ENCODE measurements around the gene ONECUT3.
A peak's percentile ranks its signal among the peaks of the same experiment; 100 is the strongest.

The ONECUT3 gene

DNA sequence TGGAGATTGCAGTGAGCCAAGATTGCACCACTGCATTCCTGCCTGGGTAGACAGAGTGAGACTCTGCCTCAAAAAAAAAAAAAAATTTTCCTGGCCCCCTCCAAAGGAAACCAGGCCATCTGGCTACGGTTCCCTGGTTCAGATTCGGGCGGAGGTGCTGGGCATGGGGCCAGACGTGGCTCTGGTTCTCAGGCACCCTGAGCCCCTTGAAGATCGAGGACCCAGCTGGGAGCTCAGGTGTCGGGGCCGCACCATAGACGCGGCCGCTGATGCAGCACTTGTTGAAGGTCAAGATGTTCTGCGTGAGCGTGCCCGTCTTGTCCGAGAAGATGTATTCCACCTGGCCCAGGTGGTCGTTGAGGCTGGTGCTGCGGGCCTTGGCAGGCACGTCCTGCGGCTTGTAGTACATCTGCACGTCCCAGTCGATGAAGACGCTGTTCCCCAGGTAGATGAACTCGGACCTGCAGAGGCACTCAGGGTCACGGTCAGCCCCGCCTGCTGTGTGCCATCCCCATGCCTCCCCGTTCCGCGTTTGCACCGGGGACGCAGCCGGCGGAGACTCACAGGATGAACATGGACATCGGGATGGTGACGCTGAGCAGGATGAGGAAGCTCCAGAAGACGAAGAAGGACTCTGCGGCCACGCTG, 46.5 kb downstream of the ONECUT3 start:
- no peak for DNase-seq

DNA sequence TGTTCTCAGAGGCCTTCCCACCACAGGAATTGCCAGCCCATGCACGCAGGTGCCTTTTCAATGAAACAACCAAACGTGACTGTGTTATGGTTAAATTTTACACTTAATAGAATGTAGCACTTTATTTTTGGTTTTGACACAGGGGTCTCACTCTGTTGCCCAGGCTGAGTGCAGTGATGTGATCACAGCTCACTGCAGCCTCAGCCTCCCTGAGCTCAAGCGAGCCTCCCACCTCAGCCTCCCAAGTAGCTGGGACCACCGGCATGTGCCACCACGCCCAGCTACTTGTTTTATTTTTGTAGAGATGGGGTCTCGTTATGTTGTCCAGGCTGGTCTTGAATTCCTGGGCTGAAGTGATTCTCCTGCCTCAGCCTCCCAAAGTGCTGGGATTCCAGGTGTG, 51.6 kb downstream of the ONECUT3 start:
- DNase-seq, result no peak

DNA sequence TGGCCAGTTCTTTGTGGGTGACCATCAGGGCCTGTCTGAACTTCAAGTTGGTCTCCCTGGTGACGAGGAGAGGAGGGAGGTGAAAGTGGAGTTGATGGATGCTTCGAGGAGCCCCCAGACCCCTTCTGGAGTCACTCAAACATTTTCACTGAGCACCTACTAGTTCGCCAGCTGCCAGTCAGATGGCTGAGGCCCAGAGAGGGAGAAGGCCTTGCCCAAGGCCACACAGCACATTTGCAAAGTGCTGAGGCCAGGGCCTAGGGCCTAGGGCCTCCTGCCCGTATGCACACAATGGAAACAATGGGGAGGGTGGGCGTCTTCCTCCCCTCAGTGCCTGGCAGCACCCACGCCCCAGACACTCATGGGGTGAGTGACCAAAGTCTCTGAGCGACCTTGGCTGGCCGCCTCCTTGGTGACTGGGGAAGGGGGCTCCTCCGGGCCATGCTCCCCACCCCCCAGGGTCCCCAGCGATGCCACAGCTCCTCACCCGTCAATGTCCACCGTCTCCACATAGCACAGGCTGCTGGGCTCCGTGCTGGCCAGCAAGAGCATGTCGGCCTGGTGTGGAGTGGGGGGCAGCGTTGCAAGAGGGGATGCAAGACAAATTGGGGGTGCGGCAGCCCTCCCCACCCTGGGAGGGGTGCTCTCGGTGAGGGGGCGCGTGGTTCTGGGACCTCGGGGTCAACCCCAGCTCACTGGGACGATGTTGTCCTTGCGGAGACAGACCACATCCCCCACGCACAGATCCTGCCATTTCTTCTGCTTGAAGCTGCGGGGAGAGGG, 52.3 kb downstream of the ONECUT3 start:
- DNase-seq, result no peak

DNA sequence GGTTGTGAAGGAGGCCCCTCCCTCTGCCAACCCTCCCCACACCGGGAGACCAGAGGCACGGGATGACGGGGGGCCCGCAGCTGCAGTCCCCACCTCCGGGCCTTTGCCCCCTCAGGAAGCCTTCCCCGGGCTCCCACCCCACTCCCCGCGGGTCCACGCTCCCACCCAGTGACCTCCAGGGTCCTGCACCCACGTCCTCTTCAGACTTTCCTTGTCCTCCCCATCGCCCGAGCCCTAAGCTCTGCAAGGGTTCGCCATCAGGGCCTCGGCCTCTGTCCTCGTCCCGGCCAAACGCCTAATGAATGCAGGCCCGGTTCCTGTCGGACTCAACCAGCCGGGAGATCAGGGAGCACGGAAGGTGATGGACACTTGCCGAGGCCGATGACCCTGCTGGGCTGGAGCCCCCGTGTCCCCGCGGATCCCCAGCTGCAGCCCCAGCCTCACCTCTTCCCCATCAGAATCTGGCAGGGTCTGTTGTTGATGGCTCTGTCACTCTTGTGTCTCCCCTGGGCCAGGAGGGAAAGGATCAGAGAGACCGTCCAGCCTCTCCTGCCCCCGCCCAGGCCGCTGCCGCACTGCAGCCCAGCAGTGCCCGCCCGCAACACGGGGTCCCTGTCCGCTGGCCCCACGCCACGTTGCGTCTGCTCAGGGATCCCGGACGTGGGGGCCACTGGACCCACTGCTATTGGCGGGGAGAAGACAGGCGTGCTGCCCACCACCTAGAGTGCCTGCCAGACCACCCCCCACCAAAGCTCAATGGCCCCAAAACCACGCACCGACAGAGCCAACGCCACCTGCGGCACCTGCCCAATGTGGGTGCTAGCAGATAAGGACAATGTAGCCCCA, 53.1 kb downstream of the ONECUT3 start:
- no peak for DNase-seq

DNA sequence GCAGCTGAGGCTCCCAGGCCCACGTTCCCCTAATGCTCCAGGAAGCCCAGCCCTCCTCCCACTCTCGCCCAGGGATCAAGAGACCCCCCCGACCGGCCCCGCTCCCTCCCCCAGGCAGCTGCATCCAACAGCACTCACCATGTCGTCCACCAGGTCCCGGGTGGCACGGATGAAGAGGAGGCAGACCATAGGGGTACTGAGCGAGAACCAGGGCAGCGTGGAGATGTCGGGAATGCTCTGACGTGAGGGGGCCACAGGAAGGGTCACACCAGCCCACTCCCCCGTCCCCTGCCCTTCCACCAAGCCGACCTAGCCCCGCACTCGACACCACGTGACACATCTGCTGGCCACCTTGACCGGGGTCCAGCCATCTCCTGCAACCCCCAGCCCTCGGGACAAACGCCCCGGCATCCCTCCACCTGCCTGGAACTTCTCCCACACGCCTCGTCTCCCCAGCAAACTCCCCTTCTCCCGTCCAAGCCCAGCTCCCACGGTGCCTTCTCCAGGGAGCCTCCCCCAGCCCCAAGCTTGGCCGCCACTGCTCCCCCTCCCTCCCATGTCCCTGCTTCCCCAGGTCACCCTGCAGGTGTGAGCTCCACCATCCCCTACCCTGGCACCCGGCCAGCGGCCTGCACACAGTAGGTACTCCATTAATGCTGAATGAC, 53.9 kb downstream of the ONECUT3 start:
- DNase-seq, result no peak

DNA sequence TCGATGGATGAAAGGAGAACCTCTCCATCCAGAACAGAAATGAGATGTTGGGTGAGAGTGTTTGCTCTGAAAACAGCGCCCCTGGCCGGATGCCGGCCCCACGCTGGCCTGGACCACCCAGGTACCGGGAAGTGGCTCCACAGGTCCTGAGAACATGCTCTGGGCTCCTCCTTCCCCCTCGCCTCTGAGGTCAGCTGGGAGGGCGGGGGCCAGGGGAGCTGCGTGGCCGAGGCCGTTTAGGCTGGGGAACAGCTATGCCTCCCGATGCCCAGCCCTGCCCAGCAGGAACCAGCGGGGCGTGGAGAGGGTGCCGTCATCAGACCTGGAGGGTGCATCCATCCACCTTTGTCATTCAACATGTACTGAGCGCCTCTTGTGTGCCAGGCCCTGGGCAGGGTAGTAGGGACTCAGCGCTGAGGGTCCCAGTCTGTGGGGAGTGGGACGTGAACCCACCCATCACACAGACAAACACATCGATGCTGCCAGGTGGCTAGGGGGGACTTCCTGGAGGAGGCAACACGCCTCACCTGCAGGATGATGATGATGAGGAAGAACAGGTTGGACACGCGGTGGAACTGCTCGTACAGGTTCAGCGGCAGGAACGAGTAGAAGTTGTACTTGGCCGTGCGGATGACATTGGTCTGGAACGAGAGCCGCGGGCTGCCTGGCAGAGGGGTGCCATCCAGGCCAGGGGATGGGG, 54.5 kb downstream of the ONECUT3 start:
- no peak for DNase-seq

DNA sequence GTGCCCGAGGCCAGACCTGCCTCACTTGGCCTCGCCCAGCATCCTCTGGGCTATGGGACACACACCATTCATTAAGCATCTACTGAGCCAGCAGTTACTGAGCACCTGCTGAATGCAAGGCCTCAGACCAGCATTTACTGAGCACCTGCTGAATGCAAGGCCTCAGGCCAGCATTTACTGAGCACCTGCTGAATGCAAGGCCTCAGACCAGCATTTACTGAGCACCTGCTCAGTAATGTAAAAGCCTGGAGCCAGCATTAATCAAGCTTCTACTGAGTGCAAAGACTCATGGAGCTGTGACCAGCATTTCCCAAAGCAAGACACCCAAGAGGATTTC, 55.1 kb downstream of the ONECUT3 start:
- DNase-seq, result no peak

DNA sequence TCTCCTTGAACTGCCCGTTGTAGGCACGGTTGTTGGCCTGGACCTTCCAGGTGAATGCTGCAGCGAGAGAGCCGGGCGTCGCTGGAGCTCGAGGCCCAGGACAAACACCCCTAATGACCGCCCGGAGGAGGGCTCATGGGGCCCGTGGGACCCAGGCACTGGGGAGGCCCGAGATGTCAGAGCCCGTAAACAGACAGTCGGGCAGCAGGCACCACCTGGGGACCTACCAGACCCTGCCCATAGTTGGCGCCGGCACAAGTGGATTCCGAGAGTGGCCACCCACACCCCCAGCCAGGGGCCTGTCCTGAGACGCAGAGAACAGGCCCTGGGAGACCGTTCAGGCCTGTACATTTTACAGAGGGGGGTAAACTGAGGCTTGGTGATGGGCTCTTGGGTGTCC, 56.4 kb downstream of the ONECUT3 start:
- no peak for DNase-seq

DNA sequence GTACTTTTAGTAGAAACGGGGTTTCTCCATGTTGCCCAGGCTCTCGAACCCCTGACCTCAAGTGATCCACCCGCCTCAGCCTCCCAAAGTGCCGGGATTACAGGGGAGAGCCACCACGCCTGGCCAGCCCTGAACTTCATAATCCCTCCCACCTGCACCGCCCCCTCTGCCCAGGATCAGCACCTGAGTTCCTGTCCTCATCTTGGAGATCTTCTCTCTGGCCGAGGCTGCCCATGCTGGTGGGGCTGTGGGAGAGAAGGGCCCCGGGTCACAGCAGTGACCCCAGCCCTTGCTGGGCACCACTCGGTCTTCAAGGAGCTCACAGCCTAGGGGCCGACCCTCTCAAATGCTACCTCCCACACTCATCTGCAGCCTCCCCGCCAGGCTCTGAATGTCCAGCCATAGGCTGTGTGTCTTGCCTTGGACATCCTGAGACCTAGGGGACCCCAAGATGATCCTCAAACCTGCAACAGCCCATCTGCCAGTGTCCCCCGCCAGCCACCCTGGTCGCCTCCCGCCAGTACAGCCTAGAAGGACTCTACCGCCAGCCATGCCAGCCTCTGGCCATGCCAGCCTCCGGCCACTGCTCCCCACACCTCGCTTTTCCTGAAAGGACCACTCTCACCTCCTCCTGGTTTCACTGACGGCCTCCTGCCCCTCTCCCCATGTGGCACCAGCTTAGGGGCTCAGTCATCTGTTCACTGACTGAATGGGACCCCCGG, 57.3 kb downstream of the ONECUT3 start:
- DNase-seq, result no peak

DNA sequence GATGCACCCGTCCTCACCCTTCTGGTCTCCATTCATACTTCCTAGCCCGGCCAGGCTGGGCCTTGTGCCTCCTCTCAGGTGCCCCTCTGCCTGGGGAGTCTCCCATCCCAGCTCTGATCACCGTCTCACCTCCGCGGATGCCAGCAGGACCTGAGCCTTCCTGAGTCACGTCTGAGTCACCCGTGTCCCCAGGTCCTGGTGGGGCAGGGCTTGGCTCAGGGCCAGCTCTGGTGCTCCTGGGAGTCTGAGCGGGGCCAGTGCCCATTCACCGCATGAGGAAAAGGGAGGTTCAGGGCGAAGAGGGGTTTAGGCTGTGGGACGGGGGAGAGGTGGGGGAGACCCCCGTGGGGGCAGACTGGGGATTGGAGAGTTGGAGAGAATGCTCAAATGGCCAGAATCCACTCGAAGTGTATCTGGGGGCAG, 58.2 kb downstream of the ONECUT3 start:
- no peak for DNase-seq

DNA sequence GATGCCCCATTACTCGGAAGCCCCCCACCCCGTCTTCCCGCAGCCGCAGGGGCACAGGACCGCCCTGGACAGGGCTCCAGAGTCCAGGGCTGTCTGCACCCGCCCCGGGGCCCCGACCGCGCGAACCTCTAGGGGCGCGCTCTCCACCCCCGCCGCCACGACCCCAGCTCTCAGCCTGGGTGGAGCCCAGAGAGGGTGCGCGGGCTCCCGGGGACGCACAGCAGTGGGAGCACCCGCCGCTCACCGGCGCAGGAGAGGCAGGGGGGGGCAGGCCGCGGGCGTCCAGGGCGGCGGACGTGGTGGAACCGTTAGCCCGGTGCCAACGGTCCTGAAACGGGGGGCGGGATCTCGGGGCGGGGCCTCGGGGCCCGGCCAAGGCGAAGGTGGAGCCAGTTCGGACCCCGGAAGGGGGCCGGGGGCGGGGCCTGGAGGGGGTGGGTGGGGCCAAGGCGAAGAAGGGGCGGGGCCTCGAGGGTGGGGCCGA, 58.7 kb downstream of the ONECUT3 start, which contains the start of gene ATP8B3:
Gene ATP8B3 (minus strand): TSS at position 335 of the 484 bp plus-strand sequence. CDS start 540 bp downstream, outside the sequence.
- no peak for DNase-seq

DNA sequence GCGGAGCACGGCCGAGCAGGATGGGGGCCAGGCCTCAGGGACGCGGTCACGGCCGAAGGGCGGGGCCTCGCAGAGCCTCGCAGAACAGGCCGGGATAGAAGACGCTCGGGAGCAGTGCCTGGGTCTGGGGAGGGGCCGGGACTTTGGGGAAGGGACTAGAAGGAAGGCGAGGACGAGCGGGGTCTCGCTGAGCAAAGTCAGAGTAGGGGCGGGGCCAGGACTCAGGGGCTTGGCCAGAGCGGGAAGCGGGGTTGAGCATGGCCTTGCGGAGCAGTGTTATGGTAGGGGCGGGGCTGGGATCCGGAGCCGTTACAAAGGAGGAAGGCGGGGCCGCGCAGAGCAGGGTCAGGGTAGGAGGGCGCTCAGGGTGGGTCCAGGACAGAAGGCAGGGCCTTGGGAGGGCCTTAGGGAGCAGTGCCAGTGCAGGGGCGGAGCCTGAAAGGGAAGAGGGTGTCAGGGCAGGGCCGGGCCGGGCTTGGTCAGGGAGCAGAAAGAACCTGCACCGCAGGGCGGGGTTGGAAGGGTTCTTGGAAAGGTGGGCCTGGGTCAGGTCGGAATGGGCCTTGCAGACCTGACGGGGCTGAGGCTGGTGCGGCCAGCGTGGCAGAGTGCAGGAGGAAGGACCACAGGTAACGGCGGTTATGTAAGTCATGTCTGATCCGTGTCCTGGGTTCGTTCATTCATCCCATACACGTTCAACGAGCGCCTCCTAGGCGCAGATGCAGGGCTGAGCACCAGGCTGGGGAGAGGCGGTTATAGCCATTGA, 59.3 kb downstream of the ONECUT3 start:
- DNase-seq, result peak in 1 of 2 experiments; percentile 11

DNA sequence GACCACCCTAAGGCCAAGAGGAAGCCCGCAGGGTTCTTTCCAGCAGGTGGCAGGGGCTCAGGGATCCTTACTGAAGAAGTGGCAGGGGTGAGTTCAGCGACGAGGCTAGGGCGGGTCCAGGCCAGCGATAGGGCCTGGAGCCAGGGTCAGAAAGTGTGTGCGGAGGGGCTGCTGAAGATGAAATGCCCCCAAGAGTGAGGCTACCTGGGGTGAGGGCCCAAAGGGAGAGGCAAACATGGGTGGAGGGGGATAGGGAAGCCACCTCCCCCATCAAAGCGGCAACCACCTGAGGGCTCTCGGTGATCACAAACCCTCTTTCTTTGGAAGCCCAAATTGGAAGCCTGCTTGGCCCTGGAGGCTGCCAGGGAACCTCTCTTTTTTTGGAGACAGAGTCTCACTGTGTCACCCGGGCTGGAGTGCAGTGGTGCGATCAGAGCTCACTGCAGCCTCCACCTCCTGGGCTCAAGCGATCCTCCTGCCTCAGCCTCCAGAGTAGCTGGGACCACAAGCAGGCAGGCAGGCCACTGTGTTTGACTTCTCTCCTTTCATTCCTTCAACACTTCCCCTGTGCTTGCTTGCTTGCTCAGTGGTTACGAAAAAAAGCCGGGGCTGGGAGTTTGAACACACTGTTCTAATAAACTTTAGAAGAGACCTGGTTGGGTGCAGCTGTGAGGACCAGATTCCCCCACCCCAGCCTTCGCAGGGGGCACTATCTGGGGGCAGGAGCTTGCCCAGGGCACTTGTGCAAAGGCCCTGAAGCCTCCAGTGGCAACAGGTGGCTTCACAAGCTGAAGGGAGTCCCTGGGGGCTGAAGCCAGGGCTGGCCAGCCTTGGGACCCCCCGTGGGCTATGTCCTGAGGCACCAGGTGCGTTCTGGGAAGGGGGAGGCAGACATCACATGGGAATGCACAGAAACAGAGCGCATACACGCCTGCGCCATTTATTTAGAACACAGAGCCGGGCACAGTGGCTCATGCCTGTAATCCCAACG, 60.2 kb downstream of the ONECUT3 start:
- no peak for DNase-seq

DNA sequence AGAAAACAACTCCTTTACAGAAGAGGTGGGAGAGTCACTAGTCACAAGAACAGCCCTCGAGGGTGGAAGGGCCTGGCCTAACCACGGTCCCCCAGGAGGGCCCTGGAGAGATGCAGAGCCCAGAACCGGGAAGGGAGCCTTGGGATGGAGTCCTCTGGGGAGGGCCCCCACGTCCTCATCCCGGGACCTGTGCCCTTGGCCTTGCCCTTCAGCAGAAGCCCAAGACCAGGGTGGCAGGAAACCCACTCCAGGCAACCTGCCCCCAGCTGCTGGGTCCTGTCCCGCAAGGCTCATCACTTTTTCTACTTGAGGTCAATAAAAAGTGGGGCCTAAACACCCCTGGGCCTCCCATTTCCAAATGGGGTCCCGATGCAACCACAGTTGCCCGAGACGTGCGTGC, 61.1 kb downstream of the ONECUT3 start:
- DNase-seq, result no peak

DNA sequence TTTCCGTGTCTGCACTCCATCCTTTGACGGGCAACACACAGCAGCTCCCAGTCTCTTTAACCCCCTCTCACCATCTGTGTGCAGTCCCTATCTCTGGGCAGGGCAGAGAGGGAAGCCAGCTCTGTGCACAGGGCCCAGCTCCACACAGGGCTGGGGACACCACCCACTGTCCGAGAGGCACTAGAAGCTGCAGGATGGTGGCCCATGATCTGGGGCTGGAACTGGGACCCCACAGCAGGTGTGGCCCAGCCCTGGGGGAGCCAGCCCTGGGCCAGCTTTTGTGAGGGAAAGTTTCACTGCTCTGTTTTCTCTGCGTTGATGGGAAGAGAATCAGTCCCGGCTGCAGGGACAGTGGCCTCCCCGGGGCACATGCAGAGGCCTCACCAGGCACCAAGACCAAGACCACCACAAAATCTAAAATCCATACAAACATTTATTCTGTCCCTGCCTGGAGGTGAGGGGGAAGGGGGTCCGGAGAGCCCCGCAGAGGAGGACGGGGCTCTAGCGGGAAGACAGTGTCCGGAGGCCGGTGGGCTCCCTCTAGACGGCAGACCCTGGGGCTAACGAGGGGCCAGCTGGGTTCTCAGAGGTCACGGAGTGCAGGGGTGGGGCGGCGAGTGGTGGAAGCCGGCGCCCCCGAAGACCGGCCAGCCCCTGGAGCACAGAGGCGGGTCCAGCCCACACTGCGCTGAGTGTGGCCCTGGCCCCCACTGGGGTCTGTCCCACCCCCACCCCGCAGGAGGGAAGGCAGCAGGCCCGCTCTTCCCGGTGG, 61.7 kb downstream of the ONECUT3 start:
- DNase-seq, result no peak

DNA sequence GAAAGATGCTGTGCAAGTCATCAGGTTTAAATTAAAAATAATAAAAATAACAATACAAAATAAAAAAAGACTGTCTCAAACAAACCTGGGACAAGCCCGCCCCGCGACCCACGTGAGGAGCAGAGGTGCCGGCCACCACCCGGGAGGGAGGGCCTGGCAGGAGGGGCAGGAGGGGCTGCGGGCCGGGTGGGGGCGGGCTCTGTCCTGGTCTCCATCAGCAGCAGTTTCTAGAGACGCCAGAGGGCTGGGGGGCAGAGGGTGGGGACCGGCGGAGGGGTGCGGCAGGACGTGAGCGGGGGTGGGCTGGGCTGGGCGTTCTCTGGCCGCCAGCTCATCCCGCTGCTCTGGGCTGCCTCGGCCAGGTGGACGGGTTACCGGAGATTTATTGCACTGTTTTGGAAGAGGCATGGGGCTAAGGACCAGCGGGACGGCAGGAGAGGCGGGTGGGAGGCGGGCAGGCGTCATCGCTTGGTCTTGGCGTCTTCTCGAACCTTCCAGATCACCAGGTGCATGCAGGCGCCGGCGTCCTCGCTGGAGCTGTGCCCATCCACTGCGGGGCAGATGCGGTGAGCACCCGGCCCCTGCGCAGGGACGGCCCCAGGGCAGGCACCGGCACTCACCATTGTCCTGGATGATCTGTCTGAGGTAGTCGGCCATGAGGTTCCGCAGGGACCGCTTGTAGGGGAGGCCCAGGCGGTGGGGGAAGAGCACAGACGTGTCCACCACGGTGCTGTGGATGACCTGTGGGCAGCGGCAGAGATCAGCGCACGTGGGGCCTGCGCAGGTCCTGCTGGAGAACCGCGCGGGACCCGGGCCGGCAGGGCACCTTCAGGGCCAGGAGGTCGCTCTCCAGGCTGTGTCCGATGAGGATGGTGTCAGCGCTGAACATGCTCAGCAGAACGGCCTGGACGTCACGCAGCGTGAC, 62.6 kb downstream of the ONECUT3 start:
- DNase-seq, result no peak

DNA sequence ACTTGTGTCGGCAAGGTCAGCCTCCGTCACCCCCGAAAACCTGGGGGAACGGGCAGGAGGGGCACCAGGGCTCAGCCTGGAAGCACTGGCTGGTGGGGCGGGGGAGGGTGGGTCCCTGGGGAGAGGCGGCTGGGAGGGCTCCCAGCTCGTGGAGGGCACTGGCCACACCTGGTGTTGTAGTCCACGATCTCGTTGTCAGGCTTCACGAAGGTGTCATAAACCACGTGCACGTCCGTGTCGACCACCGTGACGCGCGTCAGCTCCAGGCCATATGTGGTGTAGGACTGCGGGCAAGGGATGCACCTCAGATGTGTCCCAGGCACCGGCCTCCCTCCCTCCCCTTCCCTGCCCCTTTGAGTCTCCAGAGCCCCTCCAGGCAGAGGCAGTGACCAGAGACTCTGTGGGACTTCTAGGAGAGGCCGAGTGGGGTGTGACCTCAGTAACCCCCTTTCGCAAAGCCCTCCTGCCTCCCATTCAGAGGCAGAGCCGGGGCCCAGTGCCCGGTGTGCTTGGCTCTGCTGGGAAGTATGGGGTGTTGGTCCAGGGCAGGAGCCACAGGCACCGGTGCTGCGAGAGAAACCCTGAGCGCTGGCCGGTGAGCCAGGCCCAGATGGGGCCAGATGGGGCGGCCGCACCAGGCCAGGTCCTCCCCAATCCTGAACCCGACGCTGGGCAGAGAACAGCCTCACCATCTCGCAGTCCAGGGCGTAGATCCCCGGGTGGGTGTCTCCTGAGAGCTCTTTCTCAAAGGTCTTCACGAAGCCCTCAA, 63.4 kb downstream of the ONECUT3 start:
- DNase-seq, result no peak

All from cerebellar nuclear complex (tissue), 1 donor.